Activated naive CD8-positive, alpha-beta T cell (primary cell): ENCODE data around the gene BDKRB2.

Source experiments
- H3K27ac Mint-ChIP-seq: one replicate; pipeline ENCODE4 v1.8.0; 2021; ENCODE audit warnings: mixed read lengths
- H3K27me3 Mint-ChIP-seq: one replicate; pipeline ENCODE4 v1.8.0; 2021; ENCODE audit warnings: mixed read lengths
- H3K36me3 Mint-ChIP-seq: one replicate; pipeline ENCODE4 v1.8.0; 2021; ENCODE audit warnings: mixed read lengths
- H3K4me1 Mint-ChIP-seq: one replicate; pipeline ENCODE4 v1.8.0; 2021; ENCODE audit warnings: low read depth, mixed read lengths
- H3K4me3 Mint-ChIP-seq: one replicate; pipeline ENCODE4 v1.8.0; 2021; ENCODE audit warnings: mild to moderate bottlenecking, mixed read lengths
- H3K9me3 Mint-ChIP-seq: one replicate; pipeline ENCODE4 v1.8.0; 2021; ENCODE audit warnings: low read depth, mixed read lengths

Gene BDKRB2

GRCh38 chr14:96268431-96269358, 64.1 kb downstream of the BDKRB2 start:
- H3K4me3 Mint-ChIP-seq, result no peak overlapping the region

GRCh38 chr14:96269359-96269710, 64.7 kb downstream of the BDKRB2 start:
- H3K4me1 Mint-ChIP-seq, result no peaks in the 10 kb centered on the region
- peaks cover 4% of the 10 kb centered on the region for H3K27me3 Mint-ChIP-seq
- no peaks in the 10 kb centered on the region for H3K36me3 Mint-ChIP-seq
- H3K9me3 Mint-ChIP-seq, result no peaks in the 10 kb centered on the region
- no peak overlapping the region for H3K4me3 Mint-ChIP-seq
- no peak overlapping the region for H3K27ac Mint-ChIP-seq

More at GRCh38 chr14:96268431-96269358, 64.1 kb downstream of the BDKRB2 start:
- Mint-ChIP-seq H3K27me3 (peaks cover 4% of the 10 kb centered on the region), H3K36me3 (no peaks in the 10 kb centered on the region), H3K9me3 (no peaks in the 10 kb centered on the region), H3K27ac (no peak overlapping the region), H3K4me1 (no peaks in the 10 kb centered on the region)

- Mint-ChIP-seq H3K27ac (no peak overlapping the region), H3K9me3 (no peaks in the 10 kb centered on the region), H3K4me1 (no peaks in the 10 kb centered on the region), H3K4me3 (no peak overlapping the region), H3K27me3 (peaks cover 4% of the 10 kb centered on the region), H3K36me3 (no peaks in the 10 kb centered on the region)
Observed at GRCh38 chr14:96270565-96271420, 66.2 kb downstream of the BDKRB2 start.

GRCh38 chr14:96271421-96271762, 66.8 kb downstream of the BDKRB2 start:
- peaks cover 3% of the 10 kb centered on the region for H3K27me3 Mint-ChIP-seq
- H3K9me3 Mint-ChIP-seq, result no peaks in the 10 kb centered on the region
- no peak overlapping the region for H3K4me3 Mint-ChIP-seq
- no peaks in the 10 kb centered on the region for H3K4me1 Mint-ChIP-seq
- no peak overlapping the region for H3K27ac Mint-ChIP-seq
- no peaks in the 10 kb centered on the region for H3K36me3 Mint-ChIP-seq

GRCh38 chr14:96272777-96273473, 68.3 kb downstream of the BDKRB2 start:
- Mint-ChIP-seq H3K4me1 (no peaks in the 10 kb centered on the region), H3K4me3 (no peak overlapping the region), H3K9me3 (peaks cover 3% of the 10 kb centered on the region), H3K36me3 (no peaks in the 10 kb centered on the region), H3K27me3 (no peaks in the 10 kb centered on the region), H3K27ac (no peak overlapping the region)

- Mint-ChIP-seq H3K36me3 (no peaks in the 10 kb centered on the region), H3K27me3 (no peaks in the 10 kb centered on the region), H3K4me1 (no peaks in the 10 kb centered on the region), H3K4me3 (no peak overlapping the region), H3K27ac (no peak overlapping the region), H3K9me3 (peaks cover 4% of the 10 kb centered on the region)
Observed at GRCh38 chr14:96273629-96274028, 69.0 kb downstream of the BDKRB2 start.

GRCh38 chr14:96274122-96274521, 69.5 kb downstream of the BDKRB2 start:
- H3K4me3 Mint-ChIP-seq, result no peak overlapping the region
- H3K4me1 Mint-ChIP-seq, result no peaks in the 10 kb centered on the region

GRCh38 chr14:96274543-96274942, 69.9 kb downstream of the BDKRB2 start:
- no peaks in the 10 kb centered on the region for H3K4me1 Mint-ChIP-seq
- peaks cover 4% of the 10 kb centered on the region for H3K9me3 Mint-ChIP-seq
- H3K36me3 Mint-ChIP-seq, result no peaks in the 10 kb centered on the region
- no peak overlapping the region for H3K4me3 Mint-ChIP-seq
- H3K27ac Mint-ChIP-seq, result no peak overlapping the region
- H3K27me3 Mint-ChIP-seq, result no peaks in the 10 kb centered on the region

More at GRCh38 chr14:96274122-96274521, 69.5 kb downstream of the BDKRB2 start:
- Mint-ChIP-seq H3K27me3 (no peaks in the 10 kb centered on the region), H3K27ac (no peak overlapping the region), H3K9me3 (peaks cover 4% of the 10 kb centered on the region), H3K36me3 (no peaks in the 10 kb centered on the region)

- no peak overlapping the region for H3K4me3 Mint-ChIP-seq
- no peaks in the 10 kb centered on the region for H3K27me3 Mint-ChIP-seq
- H3K36me3 Mint-ChIP-seq, result no peaks in the 10 kb centered on the region
- peaks cover 4% of the 10 kb centered on the region for H3K9me3 Mint-ChIP-seq
- no peak overlapping the region for H3K27ac Mint-ChIP-seq
- H3K4me1 Mint-ChIP-seq, result no peaks in the 10 kb centered on the region
Observed at GRCh38 chr14:96275177-96276112, 70.8 kb downstream of the BDKRB2 start.

- Mint-ChIP-seq H3K9me3 (peaks cover 4% of the 10 kb centered on the region), H3K4me3 (no peak overlapping the region), H3K27ac (no peak overlapping the region), H3K4me1 (no peaks in the 10 kb centered on the region), H3K36me3 (no peaks in the 10 kb centered on the region), H3K27me3 (no peaks in the 10 kb centered on the region)
Observed at GRCh38 chr14:96277890-96278289, 73.3 kb downstream of the BDKRB2 start.

- Mint-ChIP-seq H3K9me3 (peaks cover 4% of the 10 kb centered on the region), H3K27me3 (no peaks in the 10 kb centered on the region), H3K36me3 (no peaks in the 10 kb centered on the region), H3K4me1 (no peaks in the 10 kb centered on the region), H3K4me3 (no peak overlapping the region), H3K27ac (no peak overlapping the region)
Observed at GRCh38 chr14:96279564-96279963, 74.9 kb downstream of the BDKRB2 start.

GRCh38 chr14:96280104-96280503, 75.5 kb downstream of the BDKRB2 start:
- H3K36me3 Mint-ChIP-seq, result peaks cover 4% of the 10 kb centered on the region
- no peaks in the 10 kb centered on the region for H3K4me1 Mint-ChIP-seq
- H3K27me3 Mint-ChIP-seq, result no peaks in the 10 kb centered on the region
- no peak overlapping the region for H3K27ac Mint-ChIP-seq
- H3K9me3 Mint-ChIP-seq, result peaks cover 4% of the 10 kb centered on the region
- H3K4me3 Mint-ChIP-seq, result no peak overlapping the region

- peaks cover 9% of the 10 kb centered on the region for H3K36me3 Mint-ChIP-seq
- H3K27ac Mint-ChIP-seq, result no peak overlapping the region
- H3K4me3 Mint-ChIP-seq, result no peak overlapping the region
- no peaks in the 10 kb centered on the region for H3K27me3 Mint-ChIP-seq
- H3K9me3 Mint-ChIP-seq, result peaks cover 4% of the 10 kb centered on the region
- no peaks in the 10 kb centered on the region for H3K4me1 Mint-ChIP-seq
Observed at GRCh38 chr14:96281486-96281885, 76.8 kb downstream of the BDKRB2 start.

- Mint-ChIP-seq H3K27ac (no peak overlapping the region), H3K4me3 (no peak overlapping the region), H3K9me3 (no peaks in the 10 kb centered on the region), H3K4me1 (no peaks in the 10 kb centered on the region), H3K27me3 (no peaks in the 10 kb centered on the region), H3K36me3 (peaks cover 9% of the 10 kb centered on the region)
Observed at GRCh38 chr14:96284008-96284407, 79.4 kb downstream of the BDKRB2 start.
